ENCODE measurements around the gene MINDY2. TPM values are rescaled to one million over a fixed set of nuclear protein-coding genes. Genes with fewer than 3 reads are reported as not detected.

Gene MINDY2
- total RNA-seq, 1 experiment from 2014 or later: 29.9 TPM

GRCh38 chr15:58785355-58785754 lies 14.3 kb downstream of the MINDY2 start:
- POLR2A ChIA-PET: no interaction called here
- no peaks in the 10 kb centered on the region for H3K4me1 Mint-ChIP-seq
- CTCF ChIA-PET: no interaction called here

More at GRCh38 chr15:58785355-58785754, 14.3 kb downstream of the MINDY2 start:
- Mint-ChIP-seq H3K4me3 (no peak overlapping the region), H3K27ac (no peak overlapping the region), H3K27me3 (ENCODE audit: low read depth) (no peaks in the 10 kb centered on the region), H3K36me3 (peaks cover 7% of the 10 kb centered on the region), H3K9me3 (no peaks in the 10 kb centered on the region; the same call in 1 of the 2 replicates)
- DNase-seq (ENCODE audit: low spot score) (no peak), ATAC-seq (no peak)
- TF ChIP-seq IRF2 (CRISPR knock-in tag; IDR thresholded peaks at IDR 0.05; ENCODE audit: borderline replicate concordance, low read depth): no peak
- TF ChIP-seq NR2C2 (CRISPR knock-in tag; IDR thresholded peaks at IDR 0.05): no peak
- TF ChIP-seq, protein P1, sequence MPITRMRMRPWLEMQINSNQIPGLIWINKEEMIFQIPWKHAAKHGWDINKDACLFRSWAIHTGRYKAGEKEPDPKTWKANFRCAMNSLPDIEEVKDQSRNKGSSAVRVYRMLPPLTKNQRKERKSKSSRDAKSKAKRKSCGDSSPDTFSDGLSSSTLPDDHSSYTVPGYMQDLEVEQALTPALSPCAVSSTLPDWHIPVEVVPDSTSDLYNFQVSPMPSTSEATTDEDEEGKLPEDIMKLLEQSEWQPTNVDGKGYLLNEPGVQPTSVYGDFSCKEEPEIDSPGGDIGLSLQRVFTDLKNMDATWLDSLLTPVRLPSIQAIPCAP (CRISPR knock-in tag; IDR thresholded peaks at IDR 0.05): no peak
- TF ChIP-seq, protein P2, sequence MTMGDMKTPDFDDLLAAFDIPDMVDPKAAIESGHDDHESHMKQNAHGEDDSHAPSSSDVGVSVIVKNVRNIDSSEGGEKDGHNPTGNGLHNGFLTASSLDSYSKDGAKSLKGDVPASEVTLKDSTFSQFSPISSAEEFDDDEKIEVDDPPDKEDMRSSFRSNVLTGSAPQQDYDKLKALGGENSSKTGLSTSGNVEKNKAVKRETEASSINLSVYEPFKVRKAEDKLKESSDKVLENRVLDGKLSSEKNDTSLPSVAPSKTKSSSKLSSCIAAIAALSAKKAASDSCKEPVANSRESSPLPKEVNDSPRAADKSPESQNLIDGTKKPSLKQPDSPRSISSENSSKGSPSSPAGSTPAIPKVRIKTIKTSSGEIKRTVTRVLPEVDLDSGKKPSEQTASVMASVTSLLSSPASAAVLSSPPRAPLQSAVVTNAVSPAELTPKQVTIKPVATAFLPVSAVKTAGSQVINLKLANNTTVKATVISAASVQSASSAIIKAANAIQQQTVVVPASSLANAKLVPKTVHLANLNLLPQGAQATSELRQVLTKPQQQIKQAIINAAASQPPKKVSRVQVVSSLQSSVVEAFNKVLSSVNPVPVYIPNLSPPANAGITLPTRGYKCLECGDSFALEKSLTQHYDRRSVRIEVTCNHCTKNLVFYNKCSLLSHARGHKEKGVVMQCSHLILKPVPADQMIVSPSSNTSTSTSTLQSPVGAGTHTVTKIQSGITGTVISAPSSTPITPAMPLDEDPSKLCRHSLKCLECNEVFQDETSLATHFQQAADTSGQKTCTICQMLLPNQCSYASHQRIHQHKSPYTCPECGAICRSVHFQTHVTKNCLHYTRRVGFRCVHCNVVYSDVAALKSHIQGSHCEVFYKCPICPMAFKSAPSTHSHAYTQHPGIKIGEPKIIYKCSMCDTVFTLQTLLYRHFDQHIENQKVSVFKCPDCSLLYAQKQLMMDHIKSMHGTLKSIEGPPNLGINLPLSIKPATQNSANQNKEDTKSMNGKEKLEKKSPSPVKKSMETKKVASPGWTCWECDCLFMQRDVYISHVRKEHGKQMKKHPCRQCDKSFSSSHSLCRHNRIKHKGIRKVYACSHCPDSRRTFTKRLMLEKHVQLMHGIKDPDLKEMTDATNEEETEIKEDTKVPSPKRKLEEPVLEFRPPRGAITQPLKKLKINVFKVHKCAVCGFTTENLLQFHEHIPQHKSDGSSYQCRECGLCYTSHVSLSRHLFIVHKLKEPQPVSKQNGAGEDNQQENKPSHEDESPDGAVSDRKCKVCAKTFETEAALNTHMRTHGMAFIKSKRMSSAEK (CRISPR knock-in tag; IDR thresholded peaks at IDR 0.05; ENCODE audit: borderline replicate concordance): no peak
- no peak for TF ChIP-seq AR (CRISPR knock-in tag; IDR thresholded peaks at IDR 0.05)
- TF ChIP-seq PREB (CRISPR knock-in tag; IDR thresholded peaks at IDR 0.05; ENCODE audit: borderline replicate concordance): no peak
- no peak for TF ChIP-seq JUN (CRISPR knock-in tag; IDR thresholded peaks at IDR 0.05)
- no peak for TF ChIP-seq NFYB (CRISPR knock-in tag; conservative IDR thresholded peaks at IDR 0.05; ENCODE audit: low read depth)
- TF ChIP-seq FOXK1 (CRISPR knock-in tag; IDR thresholded peaks at IDR 0.05): no peak
- TF ChIP-seq ESRRA (CRISPR knock-in tag; IDR thresholded peaks at IDR 0.05; ENCODE audit: borderline replicate concordance): no peak
- no peak for TF ChIP-seq ZNF232 (CRISPR knock-in tag; IDR thresholded peaks at IDR 0.05)
- no peak for TF ChIP-seq ZNF219 (CRISPR knock-in tag; IDR thresholded peaks at IDR 0.05; ENCODE audit: borderline replicate concordance)
- TF ChIP-seq TEAD4 (CRISPR knock-in tag; IDR thresholded peaks at IDR 0.05): no peak
- TF ChIP-seq NFE2L1 (CRISPR knock-in tag; IDR thresholded peaks at IDR 0.05): no peak
- no peak for TF ChIP-seq CREB1 (CRISPR knock-in tag; IDR thresholded peaks at IDR 0.05)
- no peak for TF ChIP-seq ZNF263 (CRISPR knock-in tag; IDR thresholded peaks at IDR 0.05; ENCODE audit: low read depth)
- TF ChIP-seq FOXJ3 (CRISPR knock-in tag; IDR thresholded peaks at IDR 0.05; ENCODE audit: borderline replicate concordance): no peak
- no peak for TF ChIP-seq FOXP4 (CRISPR knock-in tag; IDR thresholded peaks at IDR 0.05)
- TF ChIP-seq FOXP1 (CRISPR knock-in tag; IDR thresholded peaks at IDR 0.05; ENCODE audit: borderline replicate concordance): no peak

Data from WTC11 (cell line).